CD14-positive monocyte (primary cell): Measurements from ENCODE around the gene TXLNG. TPM values are rescaled to one million over a fixed set of nuclear protein-coding genes. Genes with fewer than 3 reads are reported as not detected.
A peak's percentile ranks its signal among the peaks of the same experiment; 100 is the strongest.

ENCODE experiments used
- DNase-seq, 3 donors: peaks; one replicate each; pipeline ENCODE4 v3.0.0-alpha.2; 2011 to 2022
- H2AFZ ChIP-seq: 2 replicates; pipeline ENCODE4 v1.6.0; 2012; ENCODE audit warnings: mild to moderate bottlenecking, low read depth, low read length, inconsistent platforms; ENCODE audit not compliant: insufficient read depth, poor library complexity, severe bottlenecking
- H3K27ac ChIP-seq, 2 donors: 1 replicate in 1 of 2; 2 replicates in 1 of 2; pipeline ENCODE4 v1.5.1; 2012 to 2013; ENCODE audit warnings: low read length in 2 of 2, control low read depth in 1 of 2, inconsistent platforms in 1 of 2, low read depth in 1 of 2, mild to moderate bottlenecking in 1 of 2
- H3K27me3 ChIP-seq, 2 donors: one replicate each; pipeline versions ENCODE4 v1.6.0 to v1.6.1; 2011 to 2013; ENCODE audit warnings: low read length in 2 of 2; ENCODE audit not compliant: control insufficient read depth in 2 of 2, insufficient read depth in 2 of 2
- H3K36me3 ChIP-seq, 2 donors: replicated peaks in 1 of 2; 1 replicate in 1 of 2; 2 replicates in 1 of 2; pipeline versions ENCODE4 v1.5.1 to v1.6.1; 2012 to 2013; ENCODE audit warnings: low read length in 2 of 2, control low read depth in 1 of 2, inconsistent platforms in 1 of 2, mild to moderate bottlenecking in 1 of 2; ENCODE audit not compliant: insufficient read depth in 2 of 2, control insufficient read depth in 1 of 2
- H3K4me1 ChIP-seq, 2 donors: 1 replicate in 1 of 2; 2 replicates in 1 of 2; pipeline versions ENCODE4 v1.5.1 to v1.6.1; 2012 to 2013; ENCODE audit warnings: low read length in 2 of 2, control low read depth in 1 of 2, inconsistent platforms in 1 of 2, mild to moderate bottlenecking in 1 of 2, moderate library complexity in 1 of 2; ENCODE audit not compliant: insufficient read depth in 2 of 2, control insufficient read depth in 1 of 2
- H3K4me2 ChIP-seq: replicated peaks from 2 replicates; pipeline ENCODE3; 2012; ENCODE audit warnings: low read length, moderate library complexity, mild to moderate bottlenecking; ENCODE audit not compliant: poor library complexity, severe bottlenecking; ENCODE audit errors: extremely low read depth
- H3K4me3 ChIP-seq, 3 experiments: fragments of 200-600 bp in 1 of 3; sonication (generic) in 1 of 3; replicated peaks in 1 of 3; 1 replicate in 2 of 3; 2 replicates in 1 of 3; pipeline ENCODE4 v1.5.1; 2011 to 2013; ENCODE audit warnings: low read length in 3 of 3, mild to moderate bottlenecking in 3 of 3, control low read depth in 2 of 3, low read depth in 2 of 3, inconsistent platforms in 1 of 3, moderate library complexity in 1 of 3
- H3K79me2 ChIP-seq: 2 replicates; pipeline ENCODE4 v1.6.0; 2012; ENCODE audit warnings: mild to moderate bottlenecking, control low read depth, inconsistent platforms, low read length, moderate library complexity; ENCODE audit not compliant: insufficient read depth
- H3K9ac ChIP-seq: 2 replicates; pipeline ENCODE4 v1.6.0; 2017; ENCODE audit warnings: low read length, mild to moderate bottlenecking; ENCODE audit not compliant: insufficient read depth, poor library complexity, severe bottlenecking
- H3K9me3 ChIP-seq, 2 donors: replicated peaks in 1 of 2; 1 replicate in 1 of 2; 2 replicates in 1 of 2; pipeline versions ENCODE4 v1.5.1 to v1.6.1; 2012 to 2013; ENCODE audit warnings: low read length in 2 of 2, control low read depth in 1 of 2; ENCODE audit not compliant: control insufficient read depth in 1 of 2, insufficient read depth in 1 of 2
- H4K20me1 ChIP-seq: 2 replicates; pipeline ENCODE4 v1.6.0; 2012; ENCODE audit warnings: mild to moderate bottlenecking, low read length, control low read depth, moderate library complexity; ENCODE audit not compliant: insufficient read depth
- H3K27ac Mint-ChIP-seq, 7 donors: one replicate each; pipeline ENCODE4 v1.8.0; 2020; ENCODE audit warnings: mild to moderate bottlenecking in 7 of 7, mixed read lengths in 7 of 7, moderate library complexity in 6 of 7, inconsistent platforms in 2 of 7
- H3K27me3 Mint-ChIP-seq, 3 donors: one replicate each; pipeline ENCODE4 v1.8.0; 2021 to 2022; ENCODE audit warnings: low read depth in 3 of 3, mild to moderate bottlenecking in 3 of 3, mixed read lengths in 3 of 3, moderate library complexity in 3 of 3, inconsistent platforms in 1 of 3
- H3K36me3 Mint-ChIP-seq, 2 donors: one replicate each; pipeline ENCODE4 v1.8.0; 2020; ENCODE audit warnings: mixed read lengths in 2 of 2, inconsistent platforms in 1 of 2, mild to moderate bottlenecking in 1 of 2
- H3K4me1 Mint-ChIP-seq: one replicate; pipeline ENCODE4 v1.8.0; 2020; ENCODE audit warnings: mild to moderate bottlenecking, mixed read lengths
- H3K4me3 Mint-ChIP-seq, 2 donors: one replicate each; pipeline ENCODE4 v1.8.0; 2020; ENCODE audit warnings: mild to moderate bottlenecking in 2 of 2, mixed read lengths in 2 of 2, moderate library complexity in 1 of 2
- H3K9me3 Mint-ChIP-seq, 7 donors: one replicate each; pipeline ENCODE4 v1.8.0; 2020 to 2022; ENCODE audit warnings: mixed read lengths in 7 of 7, mild to moderate bottlenecking in 6 of 7, moderate library complexity in 6 of 7, inconsistent platforms in 2 of 7
- WGBS: methylation state at CpG from one replicate; pipeline ENCODE4 v1.1.5; 2013; ENCODE audit warnings: missing lambda C conversion rate; ENCODE audit not compliant: insufficient coverage; 5-methylcytosine and 5-hydroxymethylcytosine counted together
- intact Hi-C, 2 donors: fragments of 100-400 bp; cut with micrococcal nuclease; formaldehyde crosslinking; loops; one replicate each; pipeline versions ENCODE4 v1.15.0 to v1.15.1; 2023
- polyA plus RNA-seq, 3 donors: library from polyadenylated mRNA; depleted of rRNA in 1 of 3; unstranded in 2 of 3; stranded (reverse) in 1 of 3; fragments of 300-500 nt in 2 of 3; fragments of >200 nt in 1 of 3; fragmentation: Illumina TruSeq in 2 of 3; gene quantifications; 1 replicate in 2 of 3; 2 replicates in 1 of 3; pipeline ENCODE4 v1.2.3, GENCODE V29; 2012 to 2021
- small RNA-seq: library from RNA; depleted of rRNA; stranded (forward); fragments of <200 nt; gene quantifications from one replicate; pipeline ENCODE3, GENCODE V24; 2012; ENCODE audit warnings: low read depth; ENCODE audit not compliant: insufficient read length
- TF ChIP-seq, protein P1 (sequence below): fragments of 200-600 bp; IDR thresholded peaks from one replicate; pipeline ENCODE4 v1.8.0; 2022; ENCODE audit warnings: antibody characterized with exemption, mild to moderate bottlenecking

TXLNG gene
- polyA plus RNA-seq, 3 donors = 3.7 to 5.4 (median 4.1) TPM

DNA sequence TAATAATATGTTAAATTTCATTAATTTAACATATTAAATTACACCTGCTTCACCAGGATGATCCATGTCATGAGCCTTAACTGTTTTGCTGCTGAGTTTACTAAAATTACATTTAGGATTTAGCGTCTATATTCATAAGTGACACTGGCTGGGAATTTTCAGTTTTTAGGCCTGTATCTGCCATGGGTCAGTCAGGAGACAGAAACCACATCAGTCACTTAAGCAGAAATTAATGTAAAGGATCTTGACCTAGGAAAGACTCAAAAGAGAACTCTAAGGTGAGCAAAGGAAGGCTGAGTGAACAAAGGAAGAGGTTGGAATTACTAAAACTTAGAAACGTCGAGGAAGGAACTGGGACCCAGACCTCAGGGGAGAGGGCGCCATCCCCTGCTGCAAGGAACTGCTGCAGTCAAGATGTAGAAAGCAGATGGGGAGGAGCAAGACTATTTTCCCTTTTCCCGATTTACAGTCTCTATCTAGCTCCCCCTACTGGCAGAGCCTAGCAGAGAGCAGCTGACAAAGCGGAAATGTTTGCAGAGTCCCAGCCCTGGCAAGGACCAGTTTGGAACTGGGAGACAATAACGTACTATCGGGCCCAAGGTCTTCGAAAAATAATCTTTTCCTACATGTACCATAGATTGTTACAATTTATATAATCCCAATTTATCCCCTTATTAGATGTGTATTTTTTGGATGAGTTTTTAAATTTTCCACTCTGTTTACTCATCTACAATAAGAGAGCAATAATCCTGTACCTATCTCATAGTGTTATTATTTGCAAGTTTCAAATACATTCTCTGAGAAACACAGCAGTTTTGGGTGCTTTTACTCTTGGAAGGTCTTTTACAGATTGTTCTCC is 106.5 kb downstream of the TXLNG start:
- Histone ChIP-seq H3K36me3 (no peaks in the 10 kb centered on the region), H3K4me3 (no peak overlapping the region), H3K4me1 (peaks cover 0 to 7% of the 10 kb centered on the region in 2 donors), H4K20me1 (no peaks in the 10 kb centered on the region), H3K79me2 (no peaks in the 10 kb centered on the region), H3K4me2 (peak overlapping the region; percentile 43), H3K9me3 (no peaks in the 10 kb centered on the region), H3K27ac (no peak overlapping the region), H3K9ac (no peak overlapping the region), H3K27me3 (peaks cover 0 to 9% of the 10 kb centered on the region in 2 donors), H2AFZ (peak overlapping the region; percentile 48)
- intact Hi-C loops = no loop called here
- Mint-ChIP-seq H3K36me3 (peaks cover 0 to 2% of the 10 kb centered on the region in 2 donors), H3K4me1 (peaks cover 14% of the 10 kb centered on the region), H3K27ac (peak overlapping the region in 1 of 7 donors; percentile 10), H3K27me3 (peaks cover 0 to 57% (median 0%) of the 10 kb centered on the region in 3 donors), H3K9me3 (peaks cover 0 to 2% (median 0%) of the 10 kb centered on the region in 7 donors), H3K4me3 (peak overlapping the region; percentile 37 to 71)
- TF ChIP-seq, protein P1, sequence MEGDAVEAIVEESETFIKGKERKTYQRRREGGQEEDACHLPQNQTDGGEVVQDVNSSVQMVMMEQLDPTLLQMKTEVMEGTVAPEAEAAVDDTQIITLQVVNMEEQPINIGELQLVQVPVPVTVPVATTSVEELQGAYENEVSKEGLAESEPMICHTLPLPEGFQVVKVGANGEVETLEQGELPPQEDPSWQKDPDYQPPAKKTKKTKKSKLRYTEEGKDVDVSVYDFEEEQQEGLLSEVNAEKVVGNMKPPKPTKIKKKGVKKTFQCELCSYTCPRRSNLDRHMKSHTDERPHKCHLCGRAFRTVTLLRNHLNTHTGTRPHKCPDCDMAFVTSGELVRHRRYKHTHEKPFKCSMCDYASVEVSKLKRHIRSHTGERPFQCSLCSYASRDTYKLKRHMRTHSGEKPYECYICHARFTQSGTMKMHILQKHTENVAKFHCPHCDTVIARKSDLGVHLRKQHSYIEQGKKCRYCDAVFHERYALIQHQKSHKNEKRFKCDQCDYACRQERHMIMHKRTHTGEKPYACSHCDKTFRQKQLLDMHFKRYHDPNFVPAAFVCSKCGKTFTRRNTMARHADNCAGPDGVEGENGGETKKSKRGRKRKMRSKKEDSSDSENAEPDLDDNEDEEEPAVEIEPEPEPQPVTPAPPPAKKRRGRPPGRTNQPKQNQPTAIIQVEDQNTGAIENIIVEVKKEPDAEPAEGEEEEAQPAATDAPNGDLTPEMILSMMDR = peak; percentile 77
- no CpG with 5 or more reads among the region's 9 CpGs for WGBS
- DNase-seq = peak; percentile 59 to 71 (median 66)

Small RNA genes within 50 kb of the gene (small RNA-seq; reads per million reads assigned to genes)
- gene RNU4-6P = not detected
- not detected for gene RNU7-56P
- not detected for gene RPL12P49

Other genes with a start within 250 kb of the TXLNG start
- gene S100G, start 136.3 kb upstream of the TXLNG start, polyA plus RNA-seq = not detected
- gene CTPS2, start 73.8 kb upstream of the TXLNG start, polyA plus RNA-seq = 1 to 10 TPM; 1.4 to 3.4 (median 2.8) TPM
- gene SYAP1, start 66.9 kb upstream of the TXLNG start, polyA plus RNA-seq = 1 to 10 TPM; 4.2 to 9.0 (median 7.1) TPM
- 10 to 100 TPM; 32.2 to 56.8 (median 52.6) TPM for gene RBBP7, start 83.9 kb downstream of the TXLNG start, polyA plus RNA-seq
- 1 to 10 TPM; 2.1 to 4.7 (median 3.6) TPM for gene REPS2, start 160.2 kb downstream of the TXLNG start, polyA plus RNA-seq